ENCODE measurements around the gene PID1. TPM values are rescaled to one million over a fixed set of nuclear protein-coding genes. Genes with fewer than 3 reads are reported as not detected.

The PID1 gene
- total RNA-seq, 1 experiment from 2014 or later = not detected

- no peaks in the 10 kb centered on the region for H3K79me2 ChIP-seq (ENCODE audit: low read depth)
- CTCF ChIA-PET = no interaction called here
- no peak overlapping the region for H3K4me2 ChIP-seq
- no peaks in the 10 kb centered on the region for H3K9me2 ChIP-seq (ENCODE audit: insufficient read depth)
- peaks cover 12% of the 10 kb centered on the region; the same call in 1 of the 2 replicates for H3K4me1 ChIP-seq (replicated peaks; ENCODE audit: insufficient read depth)
- no peak for DNase-seq
- TF ChIP-seq EZH2 (IDR thresholded peaks at IDR 0.05; ENCODE audit: low read depth) = no peak
- H4K20me1 ChIP-seq (ENCODE audit: insufficient read depth) = no peaks in the 10 kb centered on the region
- POLR2A ChIA-PET (ENCODE audit: unreplicated experiment) = no interaction called here
- intact Hi-C loops (cut with micrococcal nuclease; ENCODE audit: unreplicated experiment) = no loop called here
- no peaks in the 10 kb centered on the region for H3K27me3 ChIP-seq (ENCODE audit: insufficient read depth, low read depth)
- no peaks in the 10 kb centered on the region for H3F3A ChIP-seq (ENCODE audit: insufficient read depth, low read depth)
- H3K36me3 ChIP-seq (ENCODE audit: low read depth) = no peaks in the 10 kb centered on the region
- BruUV-seq (replicated peaks) = no TSS peak
- H3K27ac ChIP-seq = no peak overlapping the region
- no peaks in the 10 kb centered on the region for H3K9me3 ChIP-seq (ENCODE audit: insufficient read depth, low read depth)
- H3K4me3 ChIP-seq = no peak overlapping the region
- H2AFZ ChIP-seq = no peak overlapping the region
Observed at GRCh38 chr2:229300371-229300770, 29.3 kb upstream of the PID1 start.

- TF ChIP-seq EZH2 (IDR thresholded peaks at IDR 0.05; ENCODE audit: low read depth) (no peak), CTCF (conservative IDR thresholded peaks at IDR 0.05) (no peak)
- no peaks in the 10 kb centered on the region for H3K27me3 ChIP-seq (ENCODE audit: insufficient read depth, low read depth)
- BruUV-seq (replicated peaks) = no TSS peak
- POLR2A ChIA-PET (ENCODE audit: unreplicated experiment) = no interaction called here
- CTCF ChIA-PET = no interaction called here
- no peaks in the 10 kb centered on the region for H3K9me3 ChIP-seq (ENCODE audit: insufficient read depth, low read depth)
- no peaks in the 10 kb centered on the region for H4K20me1 ChIP-seq (ENCODE audit: insufficient read depth)
- no peak for DNase-seq
- H3K4me1 ChIP-seq (replicated peaks; ENCODE audit: insufficient read depth) = peaks cover 12% of the 10 kb centered on the region; the same call in 1 of the 2 replicates
- intact Hi-C loops (cut with micrococcal nuclease; ENCODE audit: unreplicated experiment) = no loop called here
- no peak overlapping the region for H2AFZ ChIP-seq
- H3K4me2 ChIP-seq = no peak overlapping the region
- H3K9me2 ChIP-seq (ENCODE audit: insufficient read depth) = no peaks in the 10 kb centered on the region
- no peaks in the 10 kb centered on the region for H3K36me3 ChIP-seq (ENCODE audit: low read depth)
- H3K79me2 ChIP-seq (ENCODE audit: low read depth) = no peaks in the 10 kb centered on the region
- H3F3A ChIP-seq (ENCODE audit: insufficient read depth, low read depth) = no peaks in the 10 kb centered on the region
- H3K27ac ChIP-seq = no peak overlapping the region
- H3K4me3 ChIP-seq = no peak overlapping the region
Observed at GRCh38 chr2:229297247-229297646, 26.2 kb upstream of the PID1 start.

- TF ChIP-seq EZH2 (IDR thresholded peaks at IDR 0.05; ENCODE audit: low read depth) (no peak), CTCF (conservative IDR thresholded peaks at IDR 0.05) (no peak)
- H2AFZ ChIP-seq = no peak overlapping the region
- no peak for DNase-seq
- H3K4me2 ChIP-seq = no peak overlapping the region
- no TSS peak for BruUV-seq (replicated peaks)
- no peak overlapping the region for H3K4me3 ChIP-seq
- POLR2A ChIA-PET (ENCODE audit: unreplicated experiment) = no interaction called here
- no peaks in the 10 kb centered on the region for H3K9me3 ChIP-seq (ENCODE audit: insufficient read depth, low read depth)
- no peaks in the 10 kb centered on the region for H3K36me3 ChIP-seq (ENCODE audit: low read depth)
- no peaks in the 10 kb centered on the region for H3K27me3 ChIP-seq (ENCODE audit: insufficient read depth, low read depth)
- no peaks in the 10 kb centered on the region for H3F3A ChIP-seq (ENCODE audit: insufficient read depth, low read depth)
- CTCF ChIA-PET = no interaction called here
- no peak overlapping the region for H3K27ac ChIP-seq
- intact Hi-C loops (cut with micrococcal nuclease; ENCODE audit: unreplicated experiment) = no loop called here
- H4K20me1 ChIP-seq (ENCODE audit: insufficient read depth) = no peaks in the 10 kb centered on the region
- H3K79me2 ChIP-seq (ENCODE audit: low read depth) = no peaks in the 10 kb centered on the region
- peaks cover 12% of the 10 kb centered on the region; the same call in 1 of the 2 replicates for H3K4me1 ChIP-seq (replicated peaks; ENCODE audit: insufficient read depth)
- no peaks in the 10 kb centered on the region for H3K9me2 ChIP-seq (ENCODE audit: insufficient read depth)
Observed at GRCh38 chr2:229296536-229296935, 25.4 kb upstream of the PID1 start.

GRCh38 chr2:229296016-229296415, 24.9 kb upstream of the PID1 start:
- intact Hi-C loops (cut with micrococcal nuclease; ENCODE audit: unreplicated experiment) = no loop called here
- no peak for DNase-seq
- CTCF ChIA-PET = no interaction called here
- POLR2A ChIA-PET (ENCODE audit: unreplicated experiment) = no interaction called here
- H3K4me2 ChIP-seq = no peak overlapping the region
- H3K79me2 ChIP-seq (ENCODE audit: low read depth) = no peaks in the 10 kb centered on the region
- no peak overlapping the region for H3K27ac ChIP-seq
- no peaks in the 10 kb centered on the region for H3K27me3 ChIP-seq (ENCODE audit: insufficient read depth, low read depth)
- no peaks in the 10 kb centered on the region for H3K9me3 ChIP-seq (ENCODE audit: insufficient read depth, low read depth)
- no peaks in the 10 kb centered on the region for H3F3A ChIP-seq (ENCODE audit: insufficient read depth, low read depth)
- H3K9me2 ChIP-seq (ENCODE audit: insufficient read depth) = no peaks in the 10 kb centered on the region
- no peaks in the 10 kb centered on the region for H3K36me3 ChIP-seq (ENCODE audit: low read depth)
- H4K20me1 ChIP-seq (ENCODE audit: insufficient read depth) = no peaks in the 10 kb centered on the region
- no peak overlapping the region for H3K4me3 ChIP-seq
- TF ChIP-seq CTCF (conservative IDR thresholded peaks at IDR 0.05) (no peak), EZH2 (IDR thresholded peaks at IDR 0.05; ENCODE audit: low read depth) (no peak)
- peaks cover 9% of the 10 kb centered on the region; the same call in 1 of the 2 replicates for H3K4me1 ChIP-seq (replicated peaks; ENCODE audit: insufficient read depth)
- no TSS peak for BruUV-seq (replicated peaks)
- H2AFZ ChIP-seq = no peak overlapping the region

Data from PC-9 (cell line).